Mucosa of stomach (tissue), 1 donor: Measurements from ENCODE around the gene ANKRD13B.

Source experiments
- H3K27me3 ChIP-seq: one replicate; pipeline ENCODE4 v1.7.0; 2013; ENCODE audit warnings: mild to moderate bottlenecking, low read length; ENCODE audit not compliant: control insufficient read depth, insufficient read depth
- H3K36me3 ChIP-seq: one replicate; pipeline ENCODE4 v1.7.0; 2013; ENCODE audit warnings: low read length; ENCODE audit not compliant: control insufficient read depth, insufficient read depth
- H3K4me1 ChIP-seq: one replicate; pipeline ENCODE4 v1.7.0; 2013; ENCODE audit warnings: mild to moderate bottlenecking, low read length; ENCODE audit not compliant: control insufficient read depth, insufficient read depth
- H3K4me3 ChIP-seq: one replicate; pipeline ENCODE4 v1.7.0; 2013; ENCODE audit warnings: low read length
- H3K9ac ChIP-seq: one replicate; pipeline ENCODE4 v1.7.0; 2013; ENCODE audit warnings: mild to moderate bottlenecking, low read length, moderate library complexity
- H3K9me3 ChIP-seq: one replicate; pipeline ENCODE4 v1.7.0; 2013; ENCODE audit warnings: mild to moderate bottlenecking, low read length, moderate library complexity; ENCODE audit not compliant: control insufficient read depth
- donor health status: Pancreatic carcinoma.

Gene ANKRD13B

GRCh38 chr17:29561554-29562517 lies 31.1 kb upstream of the ANKRD13B start:
- H3K4me3 ChIP-seq, result no peak overlapping the region
- H3K9ac ChIP-seq, result no peak overlapping the region
- H3K36me3 ChIP-seq, result no peaks in the 10 kb centered on the region
- H3K27me3 ChIP-seq, result no peaks in the 10 kb centered on the region
- peaks cover 6% of the 10 kb centered on the region for H3K4me1 ChIP-seq
- no peaks in the 10 kb centered on the region for H3K9me3 ChIP-seq

DNA sequence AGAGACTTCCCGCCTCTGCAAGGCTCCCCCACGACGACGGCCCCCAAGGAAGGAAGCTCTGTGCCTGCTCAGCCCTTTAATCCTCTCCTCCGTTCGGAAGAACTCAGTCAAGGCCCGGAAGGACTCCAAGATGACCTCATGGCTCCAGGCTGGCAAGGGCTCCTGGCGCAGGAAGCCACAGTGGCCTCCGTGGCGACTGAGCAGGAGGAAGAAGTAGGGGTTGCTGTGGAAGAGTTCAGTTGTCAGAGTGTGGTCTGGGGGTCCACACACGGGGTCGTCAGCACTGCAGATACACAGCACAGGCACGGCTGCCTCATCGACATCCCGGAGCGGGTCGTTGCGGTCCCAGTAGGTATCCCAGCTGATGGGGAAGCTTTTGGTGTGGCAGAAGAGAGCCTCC lies 30.3 kb upstream of the ANKRD13B start:
- no peak overlapping the region for H3K4me3 ChIP-seq
- H3K4me1 ChIP-seq, result peaks cover 6% of the 10 kb centered on the region
- H3K9ac ChIP-seq, result no peak overlapping the region

GRCh38 chr17:29563816-29564215 lies 29.1 kb upstream of the ANKRD13B start:
- no peaks in the 10 kb centered on the region for H3K27me3 ChIP-seq
- peaks cover 6% of the 10 kb centered on the region for H3K4me1 ChIP-seq
- H3K9me3 ChIP-seq, result no peaks in the 10 kb centered on the region
- H3K4me3 ChIP-seq, result no peak overlapping the region
- H3K9ac ChIP-seq, result no peak overlapping the region
- H3K36me3 ChIP-seq, result no peaks in the 10 kb centered on the region

More for the DNA sequence above, 30.3 kb upstream of the ANKRD13B start:
- no peaks in the 10 kb centered on the region for H3K9me3 ChIP-seq
- no peaks in the 10 kb centered on the region for H3K27me3 ChIP-seq
- H3K36me3 ChIP-seq, result no peaks in the 10 kb centered on the region

DNA sequence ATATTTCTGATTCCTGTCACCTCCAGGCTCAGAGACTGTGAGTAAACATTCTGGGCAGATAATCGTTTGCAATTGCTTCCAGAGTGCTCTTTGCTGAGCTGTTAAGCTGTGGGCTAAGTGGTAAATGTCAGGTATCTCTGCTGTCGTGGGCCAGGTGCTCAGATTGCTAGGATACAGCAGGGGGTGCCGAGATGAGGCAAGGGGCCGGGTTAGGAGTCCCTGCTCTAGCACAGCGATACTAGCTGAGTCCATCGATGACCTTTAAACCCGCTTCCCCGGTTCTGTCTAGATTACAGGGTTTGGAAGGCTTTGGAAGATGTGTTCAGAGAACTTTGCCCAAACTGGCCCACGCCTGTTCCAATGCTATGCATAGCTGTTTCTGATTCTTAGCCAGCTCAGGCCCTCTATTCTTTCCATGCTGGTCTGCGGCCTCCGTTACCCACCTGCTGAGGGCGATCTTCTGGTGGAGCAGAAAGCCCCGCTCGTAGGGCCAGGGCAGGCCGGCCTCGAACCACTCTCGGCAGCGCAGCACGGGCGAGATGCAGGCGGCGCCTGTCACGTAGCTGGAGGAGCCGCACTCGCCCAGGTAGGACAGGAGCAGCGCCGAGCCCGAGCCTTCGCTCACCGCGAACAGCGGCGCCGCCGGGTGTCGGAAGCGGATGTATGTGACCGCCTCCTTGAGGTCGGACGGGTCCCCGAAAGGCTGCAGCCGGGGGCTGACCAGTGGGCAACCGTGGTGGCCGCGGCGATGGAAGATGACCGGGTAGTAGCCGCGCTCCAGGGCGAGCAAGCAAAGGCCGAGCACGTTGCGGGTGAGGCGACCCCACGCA lies 27.1 kb upstream of the ANKRD13B start:
- no peaks in the 10 kb centered on the region for H3K36me3 ChIP-seq
- no peaks in the 10 kb centered on the region for H3K9me3 ChIP-seq
- peaks cover 20% of the 10 kb centered on the region for H3K4me1 ChIP-seq
- H3K9ac ChIP-seq, result peak overlapping the region; percentile 5
- H3K27me3 ChIP-seq, result no peaks in the 10 kb centered on the region
- H3K4me3 ChIP-seq, result peak overlapping the region; percentile 1

- no peaks in the 10 kb centered on the region for H3K9me3 ChIP-seq
- peak within 1 kb of the TSS; percentile 77 for H3K4me3 ChIP-seq
- peak within 1 kb of the TSS; percentile 76 for H3K9ac ChIP-seq
- peaks cover 28% of the 10 kb centered on the region for H3K4me1 ChIP-seq
- no peaks in the 10 kb centered on the region for H3K36me3 ChIP-seq
- no peaks in the 10 kb centered on the region for H3K27me3 ChIP-seq
Observed at GRCh38 chr17:29566473-29567303, 26.2 kb upstream of the ANKRD13B start, which contains the start of gene ABHD15. TSS of gene ABHD15 (minus strand) at chr17:29567037. CDS start at chr17:29566966, 71 bp downstream.

DNA sequence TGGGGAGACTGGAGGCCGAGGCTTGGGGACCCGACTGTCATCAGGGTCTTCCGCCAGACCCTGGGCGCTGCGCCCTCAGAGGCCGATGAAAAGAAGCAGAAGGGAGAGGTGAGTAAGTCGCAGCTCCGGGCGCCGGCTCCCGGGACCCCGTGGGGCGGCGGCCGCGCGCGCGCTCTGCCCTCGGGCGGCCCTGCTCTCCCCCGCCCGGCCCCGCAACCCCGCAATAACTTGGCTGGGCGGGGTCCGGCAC lies 25.7 kb upstream of the ANKRD13B start:
- Histone ChIP-seq H3K4me3 (peak overlapping the region; percentile 77), H3K36me3 (no peaks in the 10 kb centered on the region), H3K4me1 (peaks cover 33% of the 10 kb centered on the region), H3K9me3 (no peaks in the 10 kb centered on the region), H3K9ac (peak overlapping the region; percentile 76), H3K27me3 (no peaks in the 10 kb centered on the region)

DNA sequence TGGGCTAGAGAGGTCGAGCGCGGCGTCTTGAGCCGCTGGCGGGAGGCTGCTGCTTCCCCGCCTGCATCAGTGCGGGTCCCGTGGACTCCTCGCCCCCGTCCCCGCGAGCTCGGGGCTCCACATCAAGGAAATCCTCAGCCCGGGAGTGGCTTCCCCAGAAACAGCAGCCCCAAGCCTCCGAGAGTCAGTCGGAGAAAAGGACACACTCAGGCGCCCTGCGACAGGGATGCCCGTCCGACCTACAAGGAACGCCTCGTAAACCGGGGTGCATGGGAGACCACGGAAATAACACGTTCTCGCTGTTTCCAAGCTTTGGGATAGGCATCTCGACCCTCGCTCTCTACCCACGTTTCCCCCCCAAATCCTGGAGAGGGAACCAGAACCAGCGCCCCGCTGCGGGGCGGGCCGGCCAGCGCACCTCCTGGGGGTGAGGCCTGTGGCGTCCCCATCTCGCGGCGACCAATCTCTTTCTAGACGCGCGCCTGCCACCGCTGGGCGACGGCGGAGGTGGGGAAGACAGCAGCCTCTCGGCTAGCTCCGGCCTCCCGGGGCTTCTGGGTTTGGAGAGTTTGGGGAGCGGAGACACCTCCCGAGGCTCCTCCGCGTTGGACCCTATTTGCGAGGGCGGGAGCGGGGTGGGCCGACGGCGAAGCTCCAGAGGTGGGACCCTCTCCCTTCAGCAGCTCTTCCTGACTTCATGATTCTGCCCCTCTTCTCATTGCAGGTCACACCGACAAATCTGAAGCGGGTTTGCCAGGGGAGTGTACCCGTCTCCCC lies 25.2 kb upstream of the ANKRD13B start:
- Histone ChIP-seq H3K4me3 (peak overlapping the region; percentile 77), H3K9ac (peak overlapping the region; percentile 76), H3K4me1 (peaks cover 34% of the 10 kb centered on the region), H3K9me3 (no peaks in the 10 kb centered on the region), H3K27me3 (no peaks in the 10 kb centered on the region), H3K36me3 (no peaks in the 10 kb centered on the region)

- H3K27me3 ChIP-seq, result no peaks in the 10 kb centered on the region
- no peaks in the 10 kb centered on the region for H3K36me3 ChIP-seq
- peak within 1 kb of the TSS; percentile 77 for H3K4me3 ChIP-seq
- no peaks in the 10 kb centered on the region for H3K9me3 ChIP-seq
- H3K4me1 ChIP-seq, result peaks cover 37% of the 10 kb centered on the region
- H3K9ac ChIP-seq, result peak within 1 kb of the TSS; percentile 76
Observed at GRCh38 chr17:29568331-29569244, 24.3 kb upstream of the ANKRD13B start, which contains the start of gene TP53I13. TSS of gene TP53I13 (plus strand) at chr17:29568701. CDS start at chr17:29568759, 58 bp downstream.

DNA sequence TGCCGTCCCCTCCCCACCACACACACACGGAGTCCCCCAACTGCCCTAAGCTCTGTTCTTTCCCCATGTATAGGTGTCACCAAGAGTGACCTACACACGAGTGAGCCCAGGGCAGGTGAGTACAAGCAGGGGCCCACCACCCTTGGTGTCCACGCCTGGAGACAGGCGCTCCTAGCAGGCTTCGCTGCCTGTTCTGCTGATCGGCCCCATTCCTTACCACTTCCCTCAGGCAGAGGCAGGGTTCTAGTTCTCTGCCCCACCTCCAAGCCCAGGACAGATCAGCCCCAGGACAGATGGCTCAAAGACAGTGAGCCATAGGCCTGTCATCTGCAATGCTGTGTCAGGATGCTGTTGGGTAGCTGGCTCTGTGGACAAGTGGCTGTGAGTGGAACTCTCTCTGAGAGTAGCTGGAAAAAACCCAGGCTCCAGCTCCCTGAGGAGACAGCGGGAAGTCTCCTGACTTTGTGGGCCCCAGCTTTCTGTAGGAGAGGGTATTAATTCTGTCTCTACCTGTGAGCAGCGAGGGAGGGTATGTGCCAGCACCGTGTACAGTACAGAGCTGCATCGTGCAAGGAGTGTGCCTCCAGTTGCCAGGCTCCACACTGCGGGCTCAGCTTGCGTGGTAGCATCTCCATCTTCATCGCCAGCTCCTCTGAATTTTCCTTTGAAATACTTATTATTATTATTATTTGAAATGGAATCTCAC lies 23.5 kb upstream of the ANKRD13B start:
- Histone ChIP-seq H3K9me3 (no peaks in the 10 kb centered on the region), H3K36me3 (no peaks in the 10 kb centered on the region), H3K9ac (peak overlapping the region; percentile 71), H3K4me3 (peak overlapping the region; percentile 35), H3K4me1 (peaks cover 45% of the 10 kb centered on the region), H3K27me3 (no peaks in the 10 kb centered on the region)

- H3K36me3 ChIP-seq, result no peaks in the 10 kb centered on the region
- H3K4me1 ChIP-seq, result peaks cover 53% of the 10 kb centered on the region
- H3K4me3 ChIP-seq, result no peak overlapping the region
- H3K27me3 ChIP-seq, result no peaks in the 10 kb centered on the region
- no peak overlapping the region for H3K9ac ChIP-seq
- no peaks in the 10 kb centered on the region for H3K9me3 ChIP-seq
Observed at GRCh38 chr17:29570521-29570920, 22.4 kb upstream of the ANKRD13B start.
